ENCODE results near the gene NOSIP. TPM values are rescaled to one million over a fixed set of nuclear protein-coding genes. Genes with fewer than 3 reads are reported as not detected.
A peak's percentile ranks its signal among the peaks of the same experiment; 100 is the strongest.

Gene NOSIP
- total RNA-seq, 1 donor from 2014 or later: 49.9 TPM

DNA sequence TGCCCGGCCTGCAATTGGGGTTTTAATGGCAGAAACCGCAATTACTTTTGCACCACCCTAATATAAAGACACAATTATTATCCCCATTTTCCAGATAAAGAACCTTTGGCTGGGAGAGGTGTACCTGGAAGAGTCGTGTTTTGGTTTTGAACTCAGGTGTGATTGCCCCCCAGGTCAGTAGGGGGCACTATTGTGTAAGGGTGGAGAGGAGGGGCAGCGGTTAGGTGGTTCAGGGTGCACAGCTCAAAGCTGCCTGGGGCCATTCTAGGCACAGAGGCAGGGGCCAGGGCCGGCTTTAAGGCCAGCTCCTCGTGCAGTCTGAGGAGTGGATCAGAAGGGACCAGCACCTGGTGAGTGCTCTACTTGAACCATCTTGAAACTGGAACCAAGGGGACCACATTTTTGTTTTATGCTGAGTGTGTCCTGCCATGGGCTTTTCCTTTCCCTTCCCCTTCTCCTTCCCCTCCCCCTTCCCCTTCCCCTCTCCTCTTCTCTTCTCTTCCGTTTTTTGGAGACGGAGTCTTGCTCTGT is 73.7 kb downstream of the NOSIP start:
- POLR2A ChIA-PET: interaction anchor here (1.0 to 1.5 kb wide), 4 partner anchors 39 to 172 kb away, joined by 3 to 7 read pairs (median 4); partner anchors contain the start of genes BCL2L12 and IRF3
- Mint-ChIP-seq H3K9me3 (no peaks in the 10 kb centered on the region), H3K4me1 (peaks cover 28% of the 10 kb centered on the region), H3K27me3 (no peaks in the 10 kb centered on the region), H3K4me3 (no peak overlapping the region), H3K36me3 (ENCODE audit: low read depth) (no peaks in the 10 kb centered on the region), H3K27ac (peak overlapping the region; percentile 25)
- ATAC-seq (ENCODE audit: low read depth) (peak; percentile 85), DNase-seq (peak; percentile 53)
- CTCF ChIA-PET: interaction anchor here (0.8 to 2.8 kb wide), 6 partner anchors 28 to 170 kb away, joined by 3 to 20 read pairs (median 4); partner anchors contain the start of gene FLT3LG
- TF ChIP-seq CTCF (IDR thresholded peaks at IDR 0.05): peak; percentile 58
- intact Hi-C loops (cut with micrococcal nuclease): loop anchor here (1.0 kb wide), 2 partner anchors 41 to 64 kb away; no protein-coding TSS in a partner anchor

Other genes with a start within 250 kb of the NOSIP start
- gene CD37, start 245.2 kb downstream of the NOSIP start, total RNA-seq: 1,587 and 1,688 TPM in 2 replicates
- gene TEAD2, start 218.1 kb downstream of the NOSIP start, total RNA-seq: 5.3 TPM in 2 replicates
- gene DKKL1, start 216.7 kb downstream of the NOSIP start, total RNA-seq: 0.71 and 0.76 TPM in 2 replicates
- gene KASH5, start 192.3 kb downstream of the NOSIP start, total RNA-seq: 0.62 and 0.66 TPM in 2 replicates
- gene PTH2, start 157.1 kb downstream of the NOSIP start, total RNA-seq: not detected in 2 replicates
- gene GFY, start 155.2 kb downstream of the NOSIP start, total RNA-seq: not detected in 2 replicates
- gene SLC17A7, start 139.0 kb downstream of the NOSIP start, total RNA-seq: 0.15 and 0.55 TPM in 2 replicates
- gene PIH1D1, start 128.7 kb downstream of the NOSIP start, total RNA-seq: 110 and 111 TPM in 2 replicates
- 61.4 and 61.6 TPM in 2 replicates for gene ALDH16A1, start 127.3 kb downstream of the NOSIP start, total RNA-seq
- 15.4 and 17.7 TPM in 2 replicates for gene FLT3LG, start 106.3 kb downstream of the NOSIP start, total RNA-seq
- gene RPL13A, start 92.9 kb downstream of the NOSIP start, total RNA-seq: 6,642 and 7,342 TPM in 2 replicates
- gene RPS11, start 84.1 kb downstream of the NOSIP start, total RNA-seq: 3,758 and 4,733 TPM in 2 replicates
- gene FCGRT, start 67.9 kb downstream of the NOSIP start, total RNA-seq: 17.4 and 18.8 TPM in 2 replicates
- 0.89 and 1.1 TPM in 2 replicates for gene RCN3, start 52.6 kb downstream of the NOSIP start, total RNA-seq
- 1.8 and 2.2 TPM in 2 replicates for gene PRRG2, start 760 bp upstream of the NOSIP start, total RNA-seq
- 37.1 and 42.1 TPM in 2 replicates for gene PRR12, start 10.6 kb upstream of the NOSIP start, total RNA-seq
- gene RRAS, start 59.6 kb upstream of the NOSIP start, total RNA-seq: 4.8 and 5.1 TPM in 2 replicates
- 58.7 and 61.0 TPM in 2 replicates for gene SCAF1, start 61.7 kb upstream of the NOSIP start, total RNA-seq
- gene IRF3, start 85.3 kb upstream of the NOSIP start, total RNA-seq: 145 and 171 TPM in 2 replicates
- 30.7 and 39.1 TPM in 2 replicates for gene BCL2L12, start 85.4 kb upstream of the NOSIP start, total RNA-seq
- 372 and 376 TPM in 2 replicates for gene PRMT1, start 96.7 kb upstream of the NOSIP start, total RNA-seq
- 6.8 and 9.5 TPM in 2 replicates for gene ADM5, start 109.0 kb upstream of the NOSIP start, total RNA-seq
- gene CPT1C, start 110.6 kb upstream of the NOSIP start, total RNA-seq: 0.35 and 0.51 TPM in 2 replicates
- gene TSKS, start 182.8 kb upstream of the NOSIP start, total RNA-seq: 0.39 and 0.55 TPM in 2 replicates
- gene AP2A1, start 186.4 kb upstream of the NOSIP start, total RNA-seq: 56.7 and 60.6 TPM in 2 replicates
- gene FUZ, start 232.7 kb upstream of the NOSIP start, total RNA-seq: 12.0 and 15.0 TPM in 2 replicates
- gene MED25, start 237.7 kb upstream of the NOSIP start, total RNA-seq: 70.1 and 88.8 TPM in 2 replicates